HepG2 (cell line): ENCODE data around the gene NCOA5. TPM values are rescaled to one million over a fixed set of nuclear protein-coding genes. Genes with fewer than 3 reads are reported as not detected.
A peak's percentile ranks its signal among the peaks of the same experiment; 100 is the strongest.

Experiments used
- CCDC6 ChIP-seq: sonication (generic); formaldehyde crosslinking; IDR thresholded peaks from 2 replicates; pipeline ENCODE4 v1.8.1; 2022; ENCODE audit warnings: mild to moderate bottlenecking, missing genetic modification reagents, moderate library complexity
- DMAP1 ChIP-seq: IDR thresholded peaks from 2 replicates; pipeline ENCODE4 v1.6.1; 2016
- ELF3 ChIP-seq: IDR thresholded peaks from 2 replicates; pipeline ENCODE4 v1.6.1; 2016; ENCODE audit warnings: missing genetic modification reagents, missing compliant biosample characterization
- GLI4 ChIP-seq: sonication (generic); formaldehyde crosslinking; IDR thresholded peaks from 2 replicates; pipeline ENCODE4 v1.5.1; 2020; ENCODE audit warnings: missing genetic modification reagents, mild to moderate bottlenecking, moderate library complexity, borderline replicate concordance
- HDAC2 ChIP-seq: sonication (generic); formaldehyde crosslinking; IDR thresholded peaks from 2 replicates; pipeline ENCODE4 v1.4.0; 2020; ENCODE audit warnings: missing genetic modification reagents
- NFE2L1 ChIP-seq: sonication (generic); formaldehyde crosslinking; IDR thresholded peaks from 2 replicates; pipeline ENCODE4 v1.4.0; 2020; ENCODE audit warnings: missing genetic modification reagents, mild to moderate bottlenecking, borderline replicate concordance
- POLR2G ChIP-seq: fragments of 200-400 bp; formaldehyde crosslinking; IDR thresholded peaks from 2 replicates; pipeline ENCODE4 v1.6.1; 2018; ENCODE audit warnings: mild to moderate bottlenecking, low read depth, low read length, moderate library complexity
- SAFB2 ChIP-seq: sonication (generic); formaldehyde crosslinking; IDR thresholded peaks from 2 replicates; pipeline ENCODE4 v1.5.1; 2020; ENCODE audit warnings: missing genetic modification reagents, low read depth, mild to moderate bottlenecking, borderline replicate concordance
- SMAD9 ChIP-seq: sonication (generic); formaldehyde crosslinking; IDR thresholded peaks from 2 replicates; pipeline ENCODE4 v1.5.1; 2020; ENCODE audit warnings: mild to moderate bottlenecking, missing genetic modification reagents
- SRSF1 ChIP-seq: fragments of 200-400 bp; formaldehyde crosslinking; optimal IDR thresholded peaks from 2 replicates; pipeline ENCODE3; 2017; ENCODE audit warnings: mild to moderate bottlenecking, low read depth, low read length, moderate library complexity
- ZNF124 ChIP-seq: sonication (generic); formaldehyde crosslinking; IDR thresholded peaks from 2 replicates; pipeline ENCODE4 v1.4.0; 2020; ENCODE audit warnings: missing genetic modification reagents
- ZNF335 ChIP-seq: sonication (generic); formaldehyde crosslinking; IDR thresholded peaks from 2 replicates; pipeline ENCODE4 v1.4.0; 2020; ENCODE audit warnings: missing genetic modification reagents
- ZNF547 ChIP-seq: sonication (generic); formaldehyde crosslinking; IDR thresholded peaks from 2 replicates; pipeline ENCODE4 v1.5.1; 2020; ENCODE audit warnings: mild to moderate bottlenecking, missing genetic modification reagents
- ZNF83 ChIP-seq: sonication (generic); formaldehyde crosslinking; IDR thresholded peaks from 2 replicates; pipeline ENCODE4 v1.4.0; 2020; ENCODE audit warnings: missing genetic modification reagents, mild to moderate bottlenecking, borderline replicate concordance
- polyA plus RNA-seq, 8 experiments: library from polyadenylated mRNA; depleted of rRNA in 3 of 8; stranded (reverse) in 7 of 8; unstranded in 1 of 8; fragments of >200 nt; fragmentation: Illumina TruSeq in 4 of 8; extraction: Trizol in 4 of 8; gene quantifications; 2 replicates each; pipeline versions ENCODE4 v1.2.1 to v1.2.3, GENCODE V29; 2011 to 2016; ENCODE audit warnings: low read depth in 4 of 8, missing spikeins in 1 of 8, mixed read lengths in 1 of 8; ENCODE audit not compliant: insufficient read depth in 1 of 8
- total RNA-seq, 5 experiments: library from RNA; depleted of rRNA; stranded (reverse); fragments of >200 nt; fragmentation: Illumina TruSeq; extraction: Trizol; gene quantifications; 2 replicates each; pipeline ENCODE4 v1.2.3, GENCODE V29; 2016; ENCODE audit warnings: low read depth in 1 of 5
- TF ChIP-seq, protein P1 (sequence below): sonication (generic); formaldehyde crosslinking; IDR thresholded peaks from 2 replicates; pipeline ENCODE4 v1.8.1; 2023; ENCODE audit warnings: missing genetic modification reagents, mild to moderate bottlenecking, borderline replicate concordance
- TF ChIP-seq, protein P2 (sequence below): sonication (generic); formaldehyde crosslinking; IDR thresholded peaks from 2 replicates; pipeline ENCODE4 v1.4.0; 2020; ENCODE audit warnings: missing genetic modification reagents, low read depth, mild to moderate bottlenecking, borderline replicate concordance
- TF ChIP-seq, protein P3 (sequence below): sonication (generic); formaldehyde crosslinking; IDR thresholded peaks from 2 replicates; pipeline ENCODE4 v1.8.0; 2022; ENCODE audit warnings: mild to moderate bottlenecking, missing genetic modification reagents, moderate library complexity
- TF ChIP-seq, protein P4 (sequence below): fragments of 450-650 bp; IDR thresholded peaks from 2 replicates; pipeline ENCODE4 v1.6.1; 2017
- TF ChIP-seq, protein P5 (sequence below), 2 experiments: IDR thresholded peaks; 2 replicates each; pipeline ENCODE4 v1.6.1; 2011 to 2012; ENCODE audit warnings: low read length in 2 of 2, borderline replicate concordance in 1 of 2, low read depth in 1 of 2, mild to moderate bottlenecking in 1 of 2, moderate library complexity in 1 of 2
- TF ChIP-seq, protein P6 (sequence below): sonication (generic); formaldehyde crosslinking; IDR thresholded peaks from 2 replicates; pipeline ENCODE4 v1.5.1; 2020; ENCODE audit warnings: missing genetic modification reagents, mild to moderate bottlenecking, borderline replicate concordance

NCOA5 gene
- total and polyA plus RNA-seq, 2 of the 13 experiments (the other 11 are each of a cell fraction or from before 2014, with no cell fraction given), result 16.5 to 28.4 TPM

DNA sequence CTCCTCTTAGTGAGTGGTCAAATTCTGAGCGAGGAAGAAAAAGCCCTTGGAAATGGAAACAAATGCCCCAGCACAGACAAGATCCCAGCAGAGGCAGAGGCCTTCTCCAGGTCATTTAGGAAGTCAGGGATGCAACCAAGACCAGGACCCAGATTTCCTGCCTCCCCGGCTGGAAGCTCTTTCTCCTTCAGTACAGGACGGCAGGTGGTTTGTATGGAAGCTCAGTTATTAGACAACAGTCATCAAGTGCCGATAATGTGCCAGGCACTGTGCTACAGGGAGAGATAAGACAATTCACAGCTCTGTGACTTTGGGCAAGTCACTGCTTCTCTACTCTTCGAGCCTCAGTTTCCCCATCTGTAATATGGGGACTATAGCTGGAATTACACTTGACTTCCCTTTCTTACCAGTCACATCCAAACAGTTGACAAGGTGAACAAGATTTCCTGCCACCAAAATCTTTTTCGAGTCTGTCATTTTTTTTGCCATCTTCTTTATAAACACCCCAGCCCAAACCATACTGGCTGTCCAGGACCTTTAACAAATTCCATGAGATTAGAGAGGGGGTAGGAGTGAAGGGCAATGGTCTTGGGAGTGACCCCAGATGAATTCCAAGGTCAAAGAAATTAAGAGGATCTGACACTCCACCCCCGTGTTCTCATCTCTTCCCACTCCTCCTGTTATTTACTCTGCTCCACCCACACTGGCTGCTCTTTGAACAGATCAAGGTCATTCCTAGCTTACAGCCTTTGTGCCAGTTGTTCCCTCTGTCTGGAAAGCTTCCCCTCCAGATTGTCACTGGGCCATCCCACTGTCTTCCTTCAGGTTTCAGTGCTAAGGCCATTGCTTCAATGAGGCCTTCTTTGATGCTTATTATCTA, 75.0 kb downstream of the NCOA5 start (continued):
- TF ChIP-seq, protein P1, sequence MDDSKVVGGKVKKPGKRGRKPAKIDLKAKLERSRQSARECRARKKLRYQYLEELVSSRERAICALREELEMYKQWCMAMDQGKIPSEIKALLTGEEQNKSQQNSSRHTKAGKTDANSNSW (CRISPR knock-in tag), result 0 out of 2 replicates have a peak, but pooled peaks have one; percentile 51
- TF ChIP-seq ELF3 (CRISPR knock-in tag) (peak; percentile 87), HDAC2 (CRISPR knock-in tag) (peak; percentile 92), DMAP1 (CRISPR knock-in tag) (no peak), CCDC6 (no peak), ZNF83 (CRISPR knock-in tag) (no peak), SRSF1 (no peak), ZNF335 (CRISPR knock-in tag) (no peak), ZNF547 (CRISPR knock-in tag) (no peak; the same call in 1 of the 2 replicates), GLI4 (CRISPR knock-in tag) (no peak), ZNF124 (CRISPR knock-in tag) (no peak; the same call in 1 of the 2 replicates), NFE2L1 (CRISPR knock-in tag) (no peak), SMAD9 (CRISPR knock-in tag) (0 out of 2 replicates have a peak, but pooled peaks have one; percentile 36), POLR2G (no peak), SAFB2 (no peak)
- TF ChIP-seq, protein P2, sequence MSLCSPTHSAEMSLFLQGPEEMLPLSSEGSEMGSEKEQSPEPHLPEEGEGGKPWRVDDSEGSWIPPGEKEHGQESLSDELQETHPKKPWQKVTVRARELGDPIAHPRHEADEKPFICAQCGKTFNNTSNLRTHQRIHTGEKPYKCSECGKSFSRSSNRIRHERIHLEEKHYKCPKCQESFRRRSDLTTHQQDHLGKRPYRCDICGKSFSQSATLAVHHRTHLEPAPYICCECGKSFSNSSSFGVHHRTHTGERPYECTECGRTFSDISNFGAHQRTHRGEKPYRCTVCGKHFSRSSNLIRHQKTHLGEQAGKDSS (CRISPR knock-in tag), result 0 out of 2 replicates have a peak, but pooled peaks have one; percentile 37
- TF ChIP-seq, protein P3, sequence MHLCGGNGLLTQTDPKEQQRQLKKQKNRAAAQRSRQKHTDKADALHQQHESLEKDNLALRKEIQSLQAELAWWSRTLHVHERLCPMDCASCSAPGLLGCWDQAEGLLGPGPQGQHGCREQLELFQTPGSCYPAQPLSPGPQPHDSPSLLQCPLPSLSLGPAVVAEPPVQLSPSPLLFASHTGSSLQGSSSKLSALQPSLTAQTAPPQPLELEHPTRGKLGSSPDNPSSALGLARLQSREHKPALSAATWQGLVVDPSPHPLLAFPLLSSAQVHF (CRISPR knock-in tag), result no peak
- TF ChIP-seq, protein P4, sequence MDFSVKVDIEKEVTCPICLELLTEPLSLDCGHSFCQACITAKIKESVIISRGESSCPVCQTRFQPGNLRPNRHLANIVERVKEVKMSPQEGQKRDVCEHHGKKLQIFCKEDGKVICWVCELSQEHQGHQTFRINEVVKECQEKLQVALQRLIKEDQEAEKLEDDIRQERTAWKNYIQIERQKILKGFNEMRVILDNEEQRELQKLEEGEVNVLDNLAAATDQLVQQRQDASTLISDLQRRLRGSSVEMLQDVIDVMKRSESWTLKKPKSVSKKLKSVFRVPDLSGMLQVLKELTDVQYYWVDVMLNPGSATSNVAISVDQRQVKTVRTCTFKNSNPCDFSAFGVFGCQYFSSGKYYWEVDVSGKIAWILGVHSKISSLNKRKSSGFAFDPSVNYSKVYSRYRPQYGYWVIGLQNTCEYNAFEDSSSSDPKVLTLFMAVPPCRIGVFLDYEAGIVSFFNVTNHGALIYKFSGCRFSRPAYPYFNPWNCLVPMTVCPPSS, result no peak
- TF ChIP-seq, protein P5, sequence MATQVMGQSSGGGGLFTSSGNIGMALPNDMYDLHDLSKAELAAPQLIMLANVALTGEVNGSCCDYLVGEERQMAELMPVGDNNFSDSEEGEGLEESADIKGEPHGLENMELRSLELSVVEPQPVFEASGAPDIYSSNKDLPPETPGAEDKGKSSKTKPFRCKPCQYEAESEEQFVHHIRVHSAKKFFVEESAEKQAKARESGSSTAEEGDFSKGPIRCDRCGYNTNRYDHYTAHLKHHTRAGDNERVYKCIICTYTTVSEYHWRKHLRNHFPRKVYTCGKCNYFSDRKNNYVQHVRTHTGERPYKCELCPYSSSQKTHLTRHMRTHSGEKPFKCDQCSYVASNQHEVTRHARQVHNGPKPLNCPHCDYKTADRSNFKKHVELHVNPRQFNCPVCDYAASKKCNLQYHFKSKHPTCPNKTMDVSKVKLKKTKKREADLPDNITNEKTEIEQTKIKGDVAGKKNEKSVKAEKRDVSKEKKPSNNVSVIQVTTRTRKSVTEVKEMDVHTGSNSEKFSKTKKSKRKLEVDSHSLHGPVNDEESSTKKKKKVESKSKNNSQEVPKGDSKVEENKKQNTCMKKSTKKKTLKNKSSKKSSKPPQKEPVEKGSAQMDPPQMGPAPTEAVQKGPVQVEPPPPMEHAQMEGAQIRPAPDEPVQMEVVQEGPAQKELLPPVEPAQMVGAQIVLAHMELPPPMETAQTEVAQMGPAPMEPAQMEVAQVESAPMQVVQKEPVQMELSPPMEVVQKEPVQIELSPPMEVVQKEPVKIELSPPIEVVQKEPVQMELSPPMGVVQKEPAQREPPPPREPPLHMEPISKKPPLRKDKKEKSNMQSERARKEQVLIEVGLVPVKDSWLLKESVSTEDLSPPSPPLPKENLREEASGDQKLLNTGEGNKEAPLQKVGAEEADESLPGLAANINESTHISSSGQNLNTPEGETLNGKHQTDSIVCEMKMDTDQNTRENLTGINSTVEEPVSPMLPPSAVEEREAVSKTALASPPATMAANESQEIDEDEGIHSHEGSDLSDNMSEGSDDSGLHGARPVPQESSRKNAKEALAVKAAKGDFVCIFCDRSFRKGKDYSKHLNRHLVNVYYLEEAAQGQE (IDR thresholded peaks at IDR 0.05; ENCODE audit: borderline replicate concordance in 1 of 2, low read depth in 1 of 2, low read length in 2 of 2), result peak in 1 of 2 experiments; percentile 36; a peak in 1 of 4 replicates
- TF ChIP-seq, protein P6, sequence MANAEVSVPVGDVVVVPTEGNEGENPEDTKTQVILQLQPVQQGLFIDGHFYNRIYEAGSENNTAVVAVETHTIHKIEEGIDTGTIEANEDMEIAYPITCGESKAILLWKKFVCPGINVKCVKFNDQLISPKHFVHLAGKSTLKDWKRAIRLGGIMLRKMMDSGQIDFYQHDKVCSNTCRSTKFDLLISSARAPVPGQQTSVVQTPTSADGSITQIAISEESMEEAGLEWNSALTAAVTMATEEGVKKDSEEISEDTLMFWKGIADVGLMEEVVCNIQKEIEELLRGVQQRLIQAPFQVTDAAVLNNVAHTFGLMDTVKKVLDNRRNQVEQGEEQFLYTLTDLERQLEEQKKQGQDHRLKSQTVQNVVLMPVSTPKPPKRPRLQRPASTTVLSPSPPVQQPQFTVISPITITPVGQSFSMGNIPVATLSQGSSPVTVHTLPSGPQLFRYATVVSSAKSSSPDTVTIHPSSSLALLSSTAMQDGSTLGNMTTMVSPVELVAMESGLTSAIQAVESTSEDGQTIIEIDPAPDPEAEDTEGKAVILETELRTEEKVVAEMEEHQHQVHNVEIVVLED, result no peak
